ENCODE data around the gene MAGEA9B. TPM values are rescaled to one million over a fixed set of nuclear protein-coding genes. Genes with fewer than 3 reads are reported as not detected.
A peak's percentile ranks its signal among the peaks of the same experiment; 100 is the strongest.

The MAGEA9B gene
- total RNA-seq, 1 experiment from 2014 or later, result 0.47 TPM

- ChIA-PET RAD21 (ENCODE audit: low non-redundant PET in 1 of 2, low total read pairs in 2 of 2, uncharacterized antibody in 2 of 2, unreplicated experiment in 2 of 2) (no interaction called here), POLR2A (no interaction called here), CTCF (no interaction called here)
- Histone ChIP-seq H3K9me3 (ENCODE audit: control insufficient read depth in 1 of 2, insufficient read depth in 1 of 2, low read depth in 1 of 2, low read length in 2 of 2) (no peaks in the 10 kb centered on the region), H3K4me2 (ENCODE audit: low read length) (peak overlapping the region; percentile 83), H3K27me3 (ENCODE audit: insufficient read depth, low read length) (no peaks in the 10 kb centered on the region), H3K4me3 (replicated peaks in 1 of 2; ENCODE audit: low read depth in 1 of 2, low read length in 2 of 2) (peak overlapping the region; percentile 74 to 77), H3K4me1 (ENCODE audit: control insufficient read depth in 1 of 2, insufficient read depth in 2 of 2, low read length in 2 of 2) (peaks cover 3 to 4% of the 10 kb centered on the region in 2 experiments; a peak in 2 of 4 replicates), H3K9me2 (ENCODE audit: insufficient read depth) (no peaks in the 10 kb centered on the region), H3K79me2 (ENCODE audit: insufficient read depth, low read length) (peaks cover 3% of the 10 kb centered on the region; the same call in 1 of the 2 replicates), H2AFZ (ENCODE audit: low read depth, low read length, poor library complexity, severe bottlenecking) (no peak overlapping the region), H3K27ac (ENCODE audit: low read depth, low read length) (peak overlapping the region; percentile 74), H4K20me1 (ENCODE audit: insufficient read depth) (no peaks in the 10 kb centered on the region), H3K36me3 (ENCODE audit: control insufficient read depth in 1 of 2, insufficient read depth in 2 of 2, low read length in 2 of 2) (no peaks in the 10 kb centered on the region), H3K9ac (ENCODE audit: low read length) (peak overlapping the region; percentile 66)
- TF ChIP-seq SP1 (IDR thresholded peaks at IDR 0.05; ENCODE audit: low read depth) (no peak), ELF1 (IDR thresholded peaks at IDR 0.05; ENCODE audit: borderline replicate concordance, low read depth) (no peak)
- ATAC-seq (no peak), DNase-seq (ENCODE audit: low read depth, low spot score) (no peak)
- BruUV-seq (replicated peaks), result no TSS peak
- intact Hi-C loops (cut with micrococcal nuclease), result no loop called here
Measured at GRCh38 chrX:149541521-149542047, 45.7 kb downstream of the MAGEA9B start.

GRCh38 chrX:149540621-149541520, 46.4 kb downstream of the MAGEA9B start, which contains the start of gene EOLA1:
Gene EOLA1, plus strand, starts transcription at chrX:149541012. Its CDS starts 4,619 bp downstream, at chrX:149545631.
- no TSS peak for BruUV-seq (replicated peaks)
- Histone ChIP-seq H3K36me3 (ENCODE audit: control insufficient read depth in 1 of 2, insufficient read depth in 2 of 2, low read length in 2 of 2) (no peaks in the 10 kb centered on the region), H3K9ac (ENCODE audit: low read length) (peak within 1 kb of the TSS; percentile 66), H3K4me1 (ENCODE audit: control insufficient read depth in 1 of 2, insufficient read depth in 2 of 2, low read length in 2 of 2) (peaks cover 3 to 4% of the 10 kb centered on the region in 2 experiments; a peak in 2 of 4 replicates), H3K27ac (ENCODE audit: low read depth, low read length) (peak within 1 kb of the TSS; percentile 74), H4K20me1 (ENCODE audit: insufficient read depth) (no peaks in the 10 kb centered on the region), H3K79me2 (ENCODE audit: insufficient read depth, low read length) (peaks cover 3% of the 10 kb centered on the region; the same call in 1 of the 2 replicates), H2AFZ (ENCODE audit: low read depth, low read length, poor library complexity, severe bottlenecking) (no peak within 1 kb of the TSS), H3K4me2 (ENCODE audit: low read length) (peak within 1 kb of the TSS; percentile 83), H3K4me3 (replicated peaks in 1 of 2; ENCODE audit: low read depth in 1 of 2, low read length in 2 of 2) (peak within 1 kb of the TSS; percentile 74 to 77), H3K27me3 (ENCODE audit: insufficient read depth, low read length) (no peaks in the 10 kb centered on the region), H3K9me3 (ENCODE audit: control insufficient read depth in 1 of 2, insufficient read depth in 1 of 2, low read depth in 1 of 2, low read length in 2 of 2) (no peaks in the 10 kb centered on the region), H3K9me2 (ENCODE audit: insufficient read depth) (no peaks in the 10 kb centered on the region)
- POLR2A ChIA-PET, result interaction anchor here (0.6 kb wide), 1 partner anchor 397 kb away, joined by 3 read pairs; the partner anchor contains the start of gene EOLA2
- intact Hi-C loops (cut with micrococcal nuclease), result no loop called here
- ATAC-seq (peak; percentile 80), DNase-seq (ENCODE audit: low read depth, low spot score) (peak; percentile 90)
- CTCF ChIA-PET, result interaction anchor here (2.5 kb wide), 1 partner anchor 409 kb away, joined by 13 read pairs; no protein-coding TSS in a partner anchor
- TF ChIP-seq RAD21 (IDR thresholded peaks at IDR 0.05; ENCODE audit: low read depth), result no peak
- TF ChIP-seq SIN3A (IDR thresholded peaks at IDR 0.05; ENCODE audit: low read depth), result peak; percentile 85
- peak; percentile 48; the same call in 1 of the 2 replicates for TF ChIP-seq POLR2AphosphoS5 (IDR thresholded peaks at IDR 0.05; ENCODE audit: low read depth, low read length)
- peak; percentile 81 for TF ChIP-seq MAX (IDR thresholded peaks at IDR 0.05)
- TF ChIP-seq POLR2A (IDR thresholded peaks at IDR 0.05; ENCODE audit: borderline replicate concordance, extremely low read depth, insufficient read depth, insufficient read length), result peak; percentile 60
- peak; percentile 64 for TF ChIP-seq SP1 (IDR thresholded peaks at IDR 0.05; ENCODE audit: low read depth)
- TF ChIP-seq EZH2 (IDR thresholded peaks at IDR 0.05), result no peak
- TF ChIP-seq ZNF274 (IDR thresholded peaks at IDR 0.05; ENCODE audit: low read depth, low read length), result no peak
- peak; percentile 75; the same call in 1 of the 2 replicates for TF ChIP-seq EGR1 (IDR thresholded peaks at IDR 0.05; ENCODE audit: low read depth)
- no peak for TF ChIP-seq CBX3 (IDR thresholded peaks at IDR 0.05; ENCODE audit: low read depth)
- TF ChIP-seq ELF1 (IDR thresholded peaks at IDR 0.05; ENCODE audit: borderline replicate concordance, low read depth), result peak; percentile 45; the same call in 1 of the 2 replicates
- RAD21 ChIA-PET (ENCODE audit: low non-redundant PET in 1 of 2, low total read pairs in 2 of 2, uncharacterized antibody in 2 of 2, unreplicated experiment in 2 of 2), result interaction anchor here in 1 of 2 experiments (0.8 kb wide), 1 partner anchor 825 kb away, joined by 6 read pairs; no protein-coding TSS in a partner anchor

Data from HCT116 (cell line).